Measurements from ENCODE around the gene PRDM11. TPM values are rescaled to one million over a fixed set of nuclear protein-coding genes. Genes with fewer than 3 reads are reported as not detected.

The PRDM11 gene
- total and polyA plus RNA-seq, 4 donors, result 0.64 to 6.9 (median 2.8) TPM

- Histone ChIP-seq H3K27me3 (ENCODE audit: control insufficient read depth in 4 of 4, insufficient read depth in 4 of 4, low read length in 3 of 4) (no peaks in the 10 kb centered on the region), H3K27ac (ENCODE audit: low read depth in 1 of 2, low read length in 2 of 2) (no peak overlapping the region), H3K4me1 (ENCODE audit: control insufficient read depth in 4 of 4, insufficient read depth in 4 of 4, low read length in 3 of 4) (peaks cover 0 to 16% (median 13%) of the 10 kb centered on the region in 4 donors), H3K9ac (ENCODE audit: low read depth in 1 of 2, low read length in 2 of 2) (no peak overlapping the region), H3K36me3 (ENCODE audit: control insufficient read depth in 4 of 4, insufficient read depth in 3 of 4, low read depth in 1 of 4, low read length in 3 of 4) (no peaks in the 10 kb centered on the region), H3K4me3 (ENCODE audit: low read depth in 1 of 3, low read length in 3 of 3) (no peak overlapping the region), H3K9me3 (ENCODE audit: control insufficient read depth in 4 of 4, low read length in 3 of 4) (no peaks in the 10 kb centered on the region)
- TF ChIP-seq REST (IDR thresholded peaks at IDR 0.05) (no peak), HNF4A (conservative IDR thresholded peaks at IDR 0.05) (no peak), RXRA (IDR thresholded peaks at IDR 0.05) (no peak), NR2F2 (IDR thresholded peaks at IDR 0.05) (no peak), EGR1 (IDR thresholded peaks at IDR 0.05; ENCODE audit: low read depth in 2 of 2) (no peak), RAD21 (IDR thresholded peaks at IDR 0.05) (no peak), HNF4G (IDR thresholded peaks at IDR 0.05) (no peak), CTCF (IDR thresholded peaks at IDR 0.05; ENCODE audit: low read depth, low read length, missing input control) (no peak), SP1 (IDR thresholded peaks at IDR 0.05) (no peak), YY1 (IDR thresholded peaks at IDR 0.05) (no peak), JUND (IDR thresholded peaks at IDR 0.05) (no peak), TAF1 (conservative IDR thresholded peaks at IDR 0.05) (no peak)
- TF ChIP-seq, protein P1, sequence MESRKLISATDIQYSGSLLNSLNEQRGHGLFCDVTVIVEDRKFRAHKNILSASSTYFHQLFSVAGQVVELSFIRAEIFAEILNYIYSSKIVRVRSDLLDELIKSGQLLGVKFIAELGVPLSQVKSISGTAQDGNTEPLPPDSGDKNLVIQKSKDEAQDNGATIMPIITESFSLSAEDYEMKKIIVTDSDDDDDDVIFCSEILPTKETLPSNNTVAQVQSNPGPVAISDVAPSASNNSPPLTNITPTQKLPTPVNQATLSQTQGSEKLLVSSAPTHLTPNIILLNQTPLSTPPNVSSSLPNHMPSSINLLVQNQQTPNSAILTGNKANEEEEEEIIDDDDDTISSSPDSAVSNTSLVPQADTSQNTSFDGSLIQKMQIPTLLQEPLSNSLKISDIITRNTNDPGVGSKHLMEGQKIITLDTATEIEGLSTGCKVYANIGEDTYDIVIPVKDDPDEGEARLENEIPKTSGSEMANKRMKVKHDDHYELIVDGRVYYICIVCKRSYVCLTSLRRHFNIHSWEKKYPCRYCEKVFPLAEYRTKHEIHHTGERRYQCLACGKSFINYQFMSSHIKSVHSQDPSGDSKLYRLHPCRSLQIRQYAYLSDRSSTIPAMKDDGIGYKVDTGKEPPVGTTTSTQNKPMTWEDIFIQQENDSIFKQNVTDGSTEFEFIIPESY (IDR thresholded peaks at IDR 0.05), result no peak
- TF ChIP-seq, protein P2, sequence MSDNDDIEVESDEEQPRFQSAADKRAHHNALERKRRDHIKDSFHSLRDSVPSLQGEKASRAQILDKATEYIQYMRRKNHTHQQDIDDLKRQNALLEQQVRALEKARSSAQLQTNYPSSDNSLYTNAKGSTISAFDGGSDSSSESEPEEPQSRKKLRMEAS (IDR thresholded peaks at IDR 0.05), result no peak
- TF ChIP-seq, protein P3, sequence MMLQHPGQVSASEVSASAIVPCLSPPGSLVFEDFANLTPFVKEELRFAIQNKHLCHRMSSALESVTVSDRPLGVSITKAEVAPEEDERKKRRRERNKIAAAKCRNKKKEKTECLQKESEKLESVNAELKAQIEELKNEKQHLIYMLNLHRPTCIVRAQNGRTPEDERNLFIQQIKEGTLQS (IDR thresholded peaks at IDR 0.05), result no peak
- whole genome bisulfite sequencing, result 90% methylated on average over 2 of the region's 2 CpGs
- no peak for DNase-seq (ENCODE audit: low spot score)
These were observed 25.1 kb downstream of the PRDM11 start for GRCh38 chr11:45171550-45171949.

DNA sequence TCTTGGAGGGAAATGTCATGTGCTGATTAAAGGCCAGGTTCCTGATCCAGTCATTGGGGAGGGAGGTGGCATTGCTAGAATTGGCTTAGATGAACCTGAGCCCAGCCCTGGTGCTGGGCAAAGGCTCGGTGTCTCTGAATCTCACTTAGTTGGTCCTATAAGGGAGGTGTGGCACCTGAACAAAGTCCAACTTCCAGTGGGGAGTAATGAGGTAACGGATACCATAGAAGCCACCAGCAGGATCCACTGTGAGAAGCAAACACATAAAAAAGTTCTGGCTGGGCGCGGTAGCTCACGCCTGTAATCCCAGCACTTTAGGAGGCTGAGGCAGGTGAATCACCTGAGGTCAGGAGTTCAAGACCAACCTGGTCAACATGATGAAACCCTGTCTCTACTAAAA, 26.6 kb downstream of the PRDM11 start:
- no peak for DNase-seq (ENCODE audit: low spot score)
- Histone ChIP-seq H3K27ac (ENCODE audit: low read depth in 1 of 2, low read length in 2 of 2) (no peak overlapping the region), H3K27me3 (ENCODE audit: control insufficient read depth in 4 of 4, insufficient read depth in 4 of 4, low read length in 3 of 4) (no peaks in the 10 kb centered on the region), H3K4me1 (ENCODE audit: control insufficient read depth in 4 of 4, insufficient read depth in 4 of 4, low read length in 3 of 4) (peaks cover 0 to 16% (median 13%) of the 10 kb centered on the region in 4 donors), H3K4me3 (ENCODE audit: low read depth in 1 of 3, low read length in 3 of 3) (no peak overlapping the region), H3K9me3 (ENCODE audit: control insufficient read depth in 4 of 4, low read length in 3 of 4) (no peaks in the 10 kb centered on the region), H3K36me3 (ENCODE audit: control insufficient read depth in 4 of 4, insufficient read depth in 3 of 4, low read depth in 1 of 4, low read length in 3 of 4) (no peaks in the 10 kb centered on the region), H3K9ac (ENCODE audit: low read depth in 1 of 2, low read length in 2 of 2) (no peak overlapping the region)
- WGBS, result 83% methylated on average over 5 of the region's 5 CpGs
- TF ChIP-seq HNF4A (conservative IDR thresholded peaks at IDR 0.05) (peak; percentile 19 to 29), FOXA1 (IDR thresholded peaks at IDR 0.05) (no peak), TAF1 (conservative IDR thresholded peaks at IDR 0.05) (no peak), RAD21 (IDR thresholded peaks at IDR 0.05) (no peak), JUND (IDR thresholded peaks at IDR 0.05) (no peak)

All from liver (tissue), 9 donors.